Caki2 (cell line): ENCODE measurements around the gene CHMP1A. TPM values are rescaled to one million over a fixed set of nuclear protein-coding genes. Genes with fewer than 3 reads are reported as not detected.

Source experiments
- DNase-seq: peaks from one replicate; pipeline ENCODE4 v3.0.0-alpha.2; 2015; ENCODE audit warnings: low read depth
- in situ Hi-C: cut with HindIII; loops from 2 replicates; pipeline ENCODE4 v1.10.0; 2016; ENCODE audit warnings: low sequenced_read_pairs, low pct_unique_long_range_greater_than_20kb, mixed read lengths
- total RNA-seq: library from RNA; depleted of rRNA; stranded (reverse); fragments of >200 nt; shearing (Covaris generic); gene quantifications from 2 replicates; pipeline ENCODE4 v1.2.3, GENCODE V29; 2014; ENCODE audit warnings: low replicate concordance; rRNA removed

CHMP1A gene
- total RNA-seq, 1 experiment from 2014 or later: 214 TPM

DNA sequence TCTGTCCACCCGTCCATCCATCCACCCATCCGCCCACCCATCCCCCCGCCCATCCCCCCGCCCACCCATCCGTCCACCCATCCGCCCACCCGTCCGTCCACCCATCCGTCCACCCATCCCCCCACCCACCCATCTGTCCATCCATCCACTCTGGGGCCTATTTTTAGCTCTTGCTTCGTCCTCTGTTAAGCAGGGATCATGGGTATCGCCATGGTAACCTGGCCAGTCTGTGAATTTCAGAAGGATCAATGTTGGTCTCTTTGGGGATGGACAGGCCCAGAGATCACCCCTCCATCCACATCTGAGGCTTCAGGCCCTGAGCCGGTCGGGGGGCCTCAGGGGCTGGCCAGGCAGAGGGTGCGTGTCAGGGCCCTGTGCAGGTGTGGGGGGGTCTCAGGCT, 59.3 kb downstream of the CHMP1A start:
- in situ Hi-C loops: no loop called here
- DNase-seq: no peak

DNA sequence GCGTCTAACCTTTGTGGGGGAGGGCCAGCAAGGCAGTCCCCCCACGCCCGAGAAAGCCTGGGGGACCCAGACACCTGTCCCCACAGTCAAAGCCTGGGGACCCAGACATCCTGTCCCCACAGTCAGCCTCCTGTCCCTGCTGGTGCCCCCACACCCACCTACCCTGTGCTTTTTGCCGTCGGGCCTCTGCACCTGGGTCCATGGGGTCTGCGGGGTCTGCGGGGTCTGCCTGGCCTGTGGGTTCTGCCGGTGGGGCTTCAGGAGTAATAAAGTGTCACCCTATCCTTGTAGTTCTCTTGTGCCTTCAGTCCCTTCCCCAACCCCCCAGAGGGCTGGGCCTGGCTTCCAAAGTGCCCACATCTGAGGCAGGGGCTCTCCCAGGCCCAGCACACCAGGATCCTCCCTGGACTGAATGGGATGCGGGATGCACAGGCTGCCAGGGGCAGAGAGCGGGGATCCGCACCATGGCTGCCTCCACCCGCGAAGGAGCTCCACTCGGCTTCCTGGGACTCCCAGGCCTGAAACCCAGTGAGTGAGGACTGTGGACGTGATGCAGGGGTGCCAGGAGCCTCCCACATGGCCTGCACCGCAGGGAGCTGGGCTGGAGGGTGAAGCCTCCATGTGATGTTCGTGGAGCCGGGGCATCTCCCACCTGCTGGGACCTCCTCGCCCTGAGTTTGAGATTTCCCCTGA, 60.4 kb downstream of the CHMP1A start:
- in situ Hi-C loops: no loop called here
- no peak for DNase-seq

DNA sequence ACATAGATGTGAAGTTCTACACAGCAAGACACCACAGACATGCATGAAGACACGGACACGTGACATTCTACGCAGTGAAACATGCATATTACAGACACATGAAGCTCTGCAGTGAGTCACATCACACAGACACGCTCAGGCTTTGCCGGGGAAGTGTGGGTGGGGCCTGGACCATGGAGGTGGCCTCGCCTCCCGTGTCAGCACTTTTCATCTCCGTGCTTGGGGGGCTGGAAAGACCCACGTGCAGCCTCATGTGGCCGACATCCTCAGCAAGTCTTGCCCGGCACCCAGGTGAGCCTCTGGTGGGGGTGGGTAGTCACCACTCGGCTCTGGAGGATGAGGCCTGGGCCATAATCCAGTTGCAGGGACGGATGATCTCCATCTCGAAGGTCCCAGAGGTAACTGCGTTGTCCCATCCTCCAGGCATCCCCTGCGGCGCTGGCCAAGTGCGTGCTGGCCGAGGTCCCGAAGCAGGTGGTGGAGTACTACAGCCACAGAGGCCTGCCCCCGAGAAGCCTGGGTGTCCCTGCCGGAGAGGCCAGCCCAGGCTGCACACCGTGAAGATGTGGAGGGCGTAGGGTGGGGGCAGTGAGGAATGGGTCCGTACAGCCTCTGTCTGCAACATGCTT, 61.3 kb downstream of the CHMP1A start:
- in situ Hi-C loops: no loop called here
- no peak for DNase-seq

DNA sequence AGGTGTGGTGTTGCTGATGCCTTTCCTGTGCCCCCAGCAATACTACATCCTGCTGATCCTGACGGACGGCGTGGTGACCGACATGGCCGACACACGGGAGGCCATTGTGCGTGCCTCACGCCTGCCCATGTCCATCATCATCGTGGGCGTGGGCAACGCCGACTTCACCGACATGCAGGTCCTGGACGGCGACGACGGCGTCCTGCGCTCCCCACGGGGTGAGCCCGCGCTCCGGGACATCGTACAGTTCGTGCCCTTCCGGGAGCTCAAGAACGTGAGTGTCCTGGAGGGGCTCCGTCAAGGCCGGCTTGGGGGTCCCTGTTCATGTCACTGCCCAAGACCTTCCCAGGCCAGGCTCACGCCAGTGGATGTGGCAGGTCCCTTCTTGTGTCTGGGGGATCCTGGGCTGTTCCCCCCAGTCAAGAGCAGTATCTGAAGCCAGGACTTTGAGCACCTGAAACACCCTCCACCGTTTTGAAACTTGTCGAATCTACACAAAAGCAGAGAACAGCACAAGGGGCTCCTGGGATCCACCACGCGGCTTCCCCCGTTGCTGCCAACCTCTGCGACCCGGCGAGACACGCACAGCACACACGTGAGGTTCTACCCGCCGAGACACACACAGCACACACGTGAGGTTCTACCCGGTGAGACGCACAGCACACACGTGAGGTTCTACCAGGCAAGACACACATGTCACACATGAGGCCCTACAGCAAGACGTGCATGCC, 62.0 kb downstream of the CHMP1A start:
- in situ Hi-C loops: no loop called here
- no peak for DNase-seq

Other genes starting within 250 kb of the CHMP1A start
- gene ANKRD11, start 167.1 kb downstream of the CHMP1A start, total RNA-seq: 48.0 and 56.3 TPM in 2 replicates
- 58.6 and 65.0 TPM in 2 replicates for gene SPG7, start 149.3 kb downstream of the CHMP1A start, total RNA-seq
- 4,469 and 5,108 TPM in 2 replicates for gene RPL13, start 97.0 kb downstream of the CHMP1A start, total RNA-seq
- 9.4 and 15.9 TPM in 2 replicates for gene CPNE7, start 82.0 kb downstream of the CHMP1A start, total RNA-seq
- gene DPEP1, start 44.1 kb downstream of the CHMP1A start, total RNA-seq: not detected in 2 replicates
- 13.8 and 21.9 TPM in 2 replicates for gene SPATA33, start 128 bp upstream of the CHMP1A start, total RNA-seq
- gene CDK10, start 29.0 kb upstream of the CHMP1A start, total RNA-seq: 48.7 and 65.2 TPM in 2 replicates
- gene SPATA2L, start 44.0 kb upstream of the CHMP1A start, total RNA-seq: 26.2 and 37.4 TPM in 2 replicates
- gene VPS9D1, start 63.2 kb upstream of the CHMP1A start, total RNA-seq: 13.5 and 19.1 TPM in 2 replicates
- 7.6 and 12.9 TPM in 2 replicates for gene ZNF276, start 63.8 kb upstream of the CHMP1A start, total RNA-seq
- 33.5 and 36.8 TPM in 2 replicates for gene FANCA, start 158.9 kb upstream of the CHMP1A start, total RNA-seq
- 6.0 and 13.1 TPM in 2 replicates for gene SPIRE2, start 170.8 kb upstream of the CHMP1A start, total RNA-seq
- 141 and 237 TPM in 2 replicates for gene TCF25, start 215.9 kb upstream of the CHMP1A start, total RNA-seq